Retinal pigment epithelial cell (primary cell): ENCODE results near the gene TBCD.
A peak's percentile ranks its signal among the peaks of the same experiment; 100 is the strongest.

ENCODE experiments used
- DNase-seq: peaks from one replicate; pipeline ENCODE4 v3.0.0-alpha.2; 2010; ENCODE audit warnings: low read depth
- H3K4me3 ChIP-seq: 2 replicates; pipeline ENCODE4 v1.5.1; 2011; ENCODE audit warnings: mild to moderate bottlenecking, low read length, control low read depth, moderate library complexity
- CTCF ChIP-seq: conservative IDR thresholded peaks from 2 replicates; pipeline ENCODE4 v1.5.1; 2011; ENCODE audit warnings: low read depth, low read length, control low read depth, inconsistent platforms

TBCD gene

GRCh38 chr17:82854226-82854625, 102.4 kb downstream of the TBCD start:
- no peak overlapping the region for H3K4me3 ChIP-seq
- no peak for TF ChIP-seq CTCF
- DNase-seq: no peak

DNA sequence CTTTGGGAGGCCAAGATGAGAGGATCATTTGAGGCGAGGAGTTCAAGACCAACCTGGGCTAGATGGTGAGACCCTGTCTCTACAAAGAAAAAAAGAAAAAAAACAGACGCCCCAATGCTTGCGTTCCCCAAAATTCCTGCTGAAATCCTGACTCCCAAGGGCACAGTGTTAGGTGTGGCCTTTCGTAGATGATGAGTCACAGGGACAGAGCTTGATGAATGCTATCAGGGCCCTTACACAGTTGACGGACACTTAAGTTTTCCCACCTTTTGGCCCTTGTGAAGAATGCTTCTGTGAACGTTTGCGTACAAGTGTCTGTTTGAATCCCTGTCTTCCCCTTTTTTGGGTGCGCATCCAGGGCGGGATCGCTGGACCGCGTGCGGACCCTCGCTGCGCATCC, 104.5 kb downstream of the TBCD start:
- DNase-seq: no peak
- no peak for TF ChIP-seq CTCF
- no peak overlapping the region for H3K4me3 ChIP-seq

DNA sequence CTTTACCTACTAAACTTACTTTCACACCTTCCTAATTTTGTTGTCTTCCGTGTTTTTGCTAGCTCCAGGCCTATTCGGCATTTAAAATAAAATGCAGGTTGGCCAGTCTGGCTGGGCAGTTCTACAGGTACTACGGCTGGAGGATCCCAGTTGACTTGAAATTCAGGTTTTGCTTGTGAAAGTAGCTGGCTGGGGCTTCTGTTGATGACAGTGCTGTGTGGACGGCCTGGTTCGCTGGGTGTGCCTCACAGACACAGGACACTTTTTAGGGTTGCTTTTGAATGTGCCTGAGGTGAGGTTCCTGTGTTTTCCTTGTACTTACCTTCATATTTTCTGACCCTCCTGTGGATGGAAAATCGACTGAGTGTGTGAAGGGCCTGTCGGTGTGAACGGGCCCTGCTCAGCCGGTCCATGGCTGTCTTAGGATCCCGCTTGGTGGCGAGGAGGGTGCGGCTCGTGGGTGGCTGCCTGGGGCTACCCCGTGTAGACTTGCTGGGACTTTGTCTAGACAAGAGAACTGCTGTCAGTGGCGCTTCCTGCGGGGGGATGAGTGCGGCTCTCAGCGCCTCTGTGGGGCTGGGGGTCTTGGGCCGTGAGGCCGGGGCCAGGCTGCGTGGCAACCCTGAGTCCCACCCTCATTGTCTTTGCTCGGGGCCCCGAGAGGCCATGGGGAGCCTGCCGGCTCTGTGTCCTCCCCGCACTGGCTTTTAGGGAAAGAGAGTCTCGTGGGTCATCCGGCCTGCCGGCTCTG, 106.7 kb downstream of the TBCD start:
- DNase-seq: no peak
- H3K4me3 ChIP-seq: no peak overlapping the region
- TF ChIP-seq CTCF: no peak

- peak overlapping the region; percentile 30 for H3K4me3 ChIP-seq
- peak; percentile 95 for DNase-seq
- TF ChIP-seq CTCF: no peak
Measured at GRCh38 chr17:82859431-82860403, 107.9 kb downstream of the TBCD start.

DNA sequence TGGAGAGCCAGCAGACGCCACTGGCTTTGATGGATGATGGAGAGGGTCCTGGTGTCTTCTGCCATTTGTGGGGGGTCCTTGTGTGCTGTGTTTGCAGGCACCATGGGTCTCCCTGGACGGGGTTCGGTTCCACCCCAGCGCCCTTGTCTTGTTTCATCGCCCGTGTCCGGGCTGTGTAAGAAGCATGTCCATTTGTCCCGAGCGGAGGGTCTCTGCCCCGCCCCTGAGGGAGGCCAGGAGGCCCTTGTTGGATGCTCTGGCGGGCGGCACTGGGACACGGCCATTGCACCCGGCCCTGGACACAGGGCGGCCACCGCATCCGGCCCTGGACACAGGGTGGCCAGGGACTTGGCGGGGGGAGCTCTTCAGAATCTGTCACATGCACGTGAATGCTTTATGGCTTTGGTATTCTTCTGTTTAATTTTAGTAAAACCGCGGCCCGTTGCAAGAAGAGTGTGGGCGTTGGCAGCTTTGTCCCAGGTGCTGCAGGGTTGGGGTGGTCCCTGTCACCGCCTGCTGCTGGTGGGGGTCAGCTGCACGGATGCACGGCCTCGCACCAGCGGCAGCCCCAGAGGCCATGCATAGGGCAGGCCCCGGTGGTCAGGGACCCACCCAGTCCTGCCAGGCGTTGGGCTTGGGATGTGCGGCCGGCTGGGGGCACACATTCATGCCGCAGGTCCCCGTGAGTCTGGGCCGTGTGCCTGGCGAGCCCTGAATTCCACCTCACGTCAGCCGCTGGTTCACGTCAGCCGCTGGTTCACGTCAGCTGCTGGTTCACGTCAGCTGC, 108.9 kb downstream of the TBCD start:
- H3K4me3 ChIP-seq: no peak overlapping the region
- no peak for DNase-seq
- no peak for TF ChIP-seq CTCF

DNA sequence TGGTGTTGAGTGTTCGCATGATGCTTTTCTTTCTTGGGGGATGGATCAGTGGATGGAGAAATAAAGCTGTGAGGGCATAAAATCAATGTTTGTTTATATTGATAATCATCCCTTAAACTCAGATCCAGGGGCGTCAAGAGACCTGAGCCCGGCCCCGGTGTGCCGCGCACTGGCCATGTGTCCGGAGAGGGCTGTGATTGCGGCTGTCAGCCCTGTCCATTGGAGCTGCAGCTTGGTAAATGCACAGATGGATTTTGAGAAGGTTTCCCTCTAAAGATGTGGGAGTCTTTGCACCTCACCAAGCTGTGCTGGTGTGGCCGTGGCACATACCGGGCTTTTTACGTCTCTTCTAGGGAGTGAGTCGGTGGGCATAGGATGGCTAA, 109.5 kb downstream of the TBCD start:
- no peak for TF ChIP-seq CTCF
- no peak for DNase-seq
- no peak overlapping the region for H3K4me3 ChIP-seq
